ENCODE data around the gene KRTAP4-1. TPM values are rescaled to one million over a fixed set of nuclear protein-coding genes. Genes with fewer than 3 reads are reported as not detected.
"Not testable (repeated sequence)": the region's sequence is repeated elsewhere in the genome, so short reads cannot be mapped to it uniquely, and the experiment has no call there.

Gene KRTAP4-1
- not detected for total RNA-seq

DNA sequence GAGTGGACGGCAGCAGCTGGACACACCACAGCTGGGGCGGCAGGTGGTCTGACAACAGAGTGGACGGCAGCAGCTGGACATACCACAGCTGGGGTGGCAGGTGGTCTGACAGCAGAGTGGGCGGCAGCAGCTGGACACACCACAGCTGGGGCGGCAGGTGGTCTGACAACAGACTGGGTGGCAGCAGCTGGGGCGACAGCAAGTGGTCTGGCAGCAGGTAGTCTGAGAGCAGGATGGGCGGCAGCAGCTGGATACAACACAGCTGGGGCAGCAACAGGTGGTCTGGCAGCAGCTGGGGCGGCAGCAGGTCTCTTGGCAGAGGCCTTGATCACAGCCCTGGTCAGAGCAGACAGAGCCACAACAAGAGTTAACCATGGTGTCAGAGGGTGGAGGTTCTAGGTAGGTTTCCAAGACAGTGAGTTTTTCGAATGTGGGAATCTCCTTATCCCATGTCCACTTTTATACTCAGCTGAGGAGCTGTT lies at the start of gene KRTAP4-1:
KRTAP4-1 (minus strand) TSS at position 432 of the 482 bp plus-strand sequence; CDS start at position 375, 57 bp downstream.
- H3K4me1 Mint-ChIP-seq, result no peaks in the 10 kb centered on the region
- POLR2A ChIA-PET, result no interaction called here
- H3K27me3 Mint-ChIP-seq, result peaks cover 3% of the 10 kb centered on the region

GRCh38 chr17:41232399-41233105 lies 47.8 kb upstream of the KRTAP4-1 start, which contains the start of gene KRTAP9-3:
KRTAP9-3 (plus strand) TSS chr17:41232449; CDS start chr17:41232502, 53 bp downstream.
- peaks cover 12% of the 10 kb centered on the region for H3K27me3 Mint-ChIP-seq
- POLR2A ChIA-PET; H3K36me3 Mint-ChIP-seq; H3K4me1 Mint-ChIP-seq; H3K27ac Mint-ChIP-seq; H3K4me3 Mint-ChIP-seq; H3K9me3 Mint-ChIP-seq; ATAC-seq (ENCODE audit: low read depth); DNase-seq: not testable (repeated sequence)

More for the DNA sequence above, at the start of gene KRTAP4-1:
- no peak for DNase-seq
- Mint-ChIP-seq H3K27ac (no peak within 1 kb of the TSS), H3K9me3 (no peaks in the 10 kb centered on the region), H3K4me3 (no peak within 1 kb of the TSS), H3K36me3 (no peaks in the 10 kb centered on the region)
- no peak for ATAC-seq (ENCODE audit: low read depth)

DNA sequence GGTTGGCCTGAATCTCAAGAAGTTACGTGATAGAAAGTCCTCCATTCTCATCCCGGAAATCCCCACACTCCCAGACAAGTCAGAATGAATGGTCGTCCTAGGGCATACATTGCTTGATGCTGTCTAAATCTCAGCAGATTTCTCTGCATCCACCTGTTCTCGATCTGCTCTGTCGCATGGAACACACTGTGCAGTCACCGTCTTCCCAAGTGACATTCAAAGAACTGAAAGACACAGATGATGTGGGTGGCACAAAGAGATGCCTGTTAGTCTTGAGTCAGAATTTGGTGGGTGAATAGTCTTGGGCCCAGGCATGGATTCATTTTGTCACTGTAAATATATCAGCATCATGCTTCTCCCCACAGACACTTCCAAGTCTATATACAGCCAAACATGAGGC lies 47.0 kb upstream of the KRTAP4-1 start:
- DNase-seq, result no peak
- no peaks in the 10 kb centered on the region for H3K4me1 Mint-ChIP-seq
- no peak overlapping the region for H3K27ac Mint-ChIP-seq
- no peaks in the 10 kb centered on the region for H3K9me3 Mint-ChIP-seq
- no peaks in the 10 kb centered on the region for H3K36me3 Mint-ChIP-seq
- POLR2A ChIA-PET, result no interaction called here
- peaks cover 12% of the 10 kb centered on the region for H3K27me3 Mint-ChIP-seq
- no peak overlapping the region for H3K4me3 Mint-ChIP-seq
- ATAC-seq (ENCODE audit: low read depth), result no peak

DNA sequence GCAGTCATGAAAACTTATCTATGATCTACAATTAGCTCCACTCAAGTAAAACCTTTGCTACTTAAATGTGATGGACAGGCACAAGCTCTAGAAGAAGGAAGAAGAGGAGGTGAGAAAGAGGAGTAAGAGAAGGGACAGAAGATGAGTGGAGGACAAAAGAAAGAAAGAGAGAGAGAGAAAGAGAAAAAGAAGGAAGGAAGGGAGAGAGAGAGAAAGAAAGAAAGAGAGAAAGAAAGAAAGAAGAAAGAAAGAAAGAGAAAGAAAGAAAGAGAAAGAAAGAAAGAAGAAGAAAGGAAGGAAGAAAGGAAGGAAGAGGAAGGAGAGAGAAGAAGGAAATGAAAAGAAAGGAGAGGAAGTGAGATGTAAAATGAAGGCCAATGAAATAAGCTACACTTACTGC lies 45.4 kb upstream of the KRTAP4-1 start:
- H3K9me3 Mint-ChIP-seq, result no peaks in the 10 kb centered on the region
- no peak overlapping the region for H3K4me3 Mint-ChIP-seq
- no peaks in the 10 kb centered on the region for H3K4me1 Mint-ChIP-seq
- H3K36me3 Mint-ChIP-seq, result no peaks in the 10 kb centered on the region
- POLR2A ChIA-PET, result no interaction called here
- ATAC-seq (ENCODE audit: low read depth), result no peak
- DNase-seq, result no peak
- peaks cover 8% of the 10 kb centered on the region for H3K27me3 Mint-ChIP-seq
- no peak overlapping the region for H3K27ac Mint-ChIP-seq

GRCh38 chr17:41226598-41227095 lies 41.9 kb upstream of the KRTAP4-1 start, which contains the start of gene KRTAP9-2:
KRTAP9-2 (plus strand) TSS chr17:41226648; CDS start chr17:41226655, 7 bp downstream.
- POLR2A ChIA-PET, H3K36me3 Mint-ChIP-seq, H3K9me3 Mint-ChIP-seq: not testable (repeated sequence)

GRCh38 chr17:41226051-41226450 lies 41.3 kb upstream of the KRTAP4-1 start:
- Mint-ChIP-seq H3K27ac (no peak overlapping the region), H3K27me3 (peaks cover 5% of the 10 kb centered on the region), H3K36me3 (no peaks in the 10 kb centered on the region), H3K4me1 (no peaks in the 10 kb centered on the region), H3K4me3 (no peak overlapping the region), H3K9me3 (no peaks in the 10 kb centered on the region)
- ATAC-seq (ENCODE audit: low read depth), result no peak
- no peak for DNase-seq
- POLR2A ChIA-PET, result no interaction called here

More at GRCh38 chr17:41226598-41227095, 41.9 kb upstream of the KRTAP4-1 start, which contains the start of gene KRTAP9-2:
- not testable (repeated sequence) for H3K4me1 Mint-ChIP-seq; H3K4me3 Mint-ChIP-seq; ATAC-seq (ENCODE audit: low read depth); DNase-seq; H3K27me3 Mint-ChIP-seq; H3K27ac Mint-ChIP-seq

GRCh38 chr17:41223821-41224220 lies 39.1 kb upstream of the KRTAP4-1 start:
- DNase-seq (no peak), ATAC-seq (ENCODE audit: low read depth) (no peak)
- H3K27me3 Mint-ChIP-seq, result peaks cover 4% of the 10 kb centered on the region
- peaks cover 4% of the 10 kb centered on the region for H3K9me3 Mint-ChIP-seq
- POLR2A ChIA-PET, result no interaction called here
- H3K36me3 Mint-ChIP-seq, result no peaks in the 10 kb centered on the region
- H3K4me1 Mint-ChIP-seq, result no peaks in the 10 kb centered on the region
- no peak overlapping the region for H3K4me3 Mint-ChIP-seq
- H3K27ac Mint-ChIP-seq, result no peak overlapping the region

DNA sequence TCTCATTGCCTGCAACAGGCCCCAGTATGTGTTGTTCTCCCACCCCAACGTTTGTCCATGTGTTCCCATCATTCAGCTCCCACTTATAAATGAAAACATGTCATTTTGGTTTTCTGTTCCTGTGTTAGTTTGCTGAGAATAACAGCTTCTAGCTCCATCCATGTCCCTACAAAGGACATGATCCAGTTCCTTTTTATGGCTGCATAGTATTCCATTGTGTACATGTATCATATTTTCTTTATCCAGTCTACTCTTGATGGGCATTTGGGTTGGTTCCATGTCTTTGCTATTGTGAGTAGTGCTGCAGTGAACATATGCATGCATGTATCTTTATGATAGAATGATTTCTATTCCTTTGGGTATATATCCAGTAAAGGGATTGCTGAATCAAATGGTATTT lies 31.0 kb upstream of the KRTAP4-1 start:
- ATAC-seq (ENCODE audit: low read depth), result no peak
- POLR2A ChIA-PET, result no interaction called here

GRCh38 chr17:41212524-41213169 lies 27.9 kb upstream of the KRTAP4-1 start:
- Mint-ChIP-seq H3K27ac (no peak overlapping the region), H3K27me3 (peaks cover 10% of the 10 kb centered on the region), H3K4me3 (no peak overlapping the region), H3K9me3 (peaks cover 1% of the 10 kb centered on the region), H3K36me3 (no peaks in the 10 kb centered on the region), H3K4me1 (no peaks in the 10 kb centered on the region)
- ATAC-seq (ENCODE audit: low read depth) (no peak), DNase-seq (no peak)
- POLR2A ChIA-PET, result no interaction called here

More for the DNA sequence above, 31.0 kb upstream of the KRTAP4-1 start:
- Mint-ChIP-seq H3K4me1 (no peaks in the 10 kb centered on the region), H3K9me3 (peaks cover 6% of the 10 kb centered on the region), H3K27ac (no peak overlapping the region), H3K27me3 (no peaks in the 10 kb centered on the region), H3K36me3 (no peaks in the 10 kb centered on the region), H3K4me3 (no peak overlapping the region)
- no peak for DNase-seq

- Mint-ChIP-seq H3K27me3 (peaks cover 10% of the 10 kb centered on the region), H3K27ac (no peak overlapping the region), H3K4me1 (no peaks in the 10 kb centered on the region), H3K9me3 (peaks cover 1% of the 10 kb centered on the region), H3K36me3 (no peaks in the 10 kb centered on the region), H3K4me3 (no peak overlapping the region)
- DNase-seq, result no peak
- POLR2A ChIA-PET, result no interaction called here
- ATAC-seq (ENCODE audit: low read depth), result no peak
Measured at GRCh38 chr17:41211845-41212466, 27.2 kb upstream of the KRTAP4-1 start.

GRCh38 chr17:41199421-41200078 lies 14.8 kb upstream of the KRTAP4-1 start:
- H3K9me3 Mint-ChIP-seq, result no peaks in the 10 kb centered on the region
- H3K36me3 Mint-ChIP-seq, result no peaks in the 10 kb centered on the region
- no peaks in the 10 kb centered on the region for H3K4me1 Mint-ChIP-seq
- DNase-seq (no peak), ATAC-seq (ENCODE audit: low read depth) (no peak)
- no peak overlapping the region for H3K27ac Mint-ChIP-seq
- POLR2A ChIA-PET, result no interaction called here
- H3K27me3 Mint-ChIP-seq, result no peaks in the 10 kb centered on the region
- no peak overlapping the region for H3K4me3 Mint-ChIP-seq

- no peak overlapping the region for H3K27ac Mint-ChIP-seq
- POLR2A ChIA-PET, result no interaction called here
Measured at GRCh38 chr17:41196068-41196467, 11.4 kb upstream of the KRTAP4-1 start.

DNA sequence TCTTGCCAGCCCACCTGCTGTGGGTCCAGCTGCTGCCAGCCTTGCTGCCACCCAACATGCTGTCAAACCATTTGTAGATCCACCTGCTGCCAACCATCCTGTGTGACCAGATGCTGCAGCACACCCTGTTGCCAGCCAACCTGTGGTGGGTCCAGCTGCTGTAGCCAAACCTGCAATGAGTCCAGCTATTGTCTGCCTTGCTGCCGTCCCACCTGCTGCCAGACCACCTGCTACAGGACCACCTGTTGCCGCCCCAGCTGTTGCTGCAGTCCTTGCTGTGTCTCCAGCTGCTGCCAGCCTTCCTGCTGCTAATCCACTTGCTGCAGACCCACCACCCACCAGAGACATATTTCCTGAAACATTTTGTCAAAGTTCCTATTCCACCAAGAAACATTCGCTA lies 5.6 kb upstream of the KRTAP4-1 start:
- H3K36me3 Mint-ChIP-seq, result no peaks in the 10 kb centered on the region
- POLR2A ChIA-PET, result no interaction called here
- H3K27ac Mint-ChIP-seq, result no peak overlapping the region

More at GRCh38 chr17:41196068-41196467, 11.4 kb upstream of the KRTAP4-1 start:
- no peaks in the 10 kb centered on the region for H3K4me1 Mint-ChIP-seq
- no peak overlapping the region for H3K4me3 Mint-ChIP-seq
- H3K9me3 Mint-ChIP-seq, result peaks cover 1% of the 10 kb centered on the region
- DNase-seq, result no peak
- no peak for ATAC-seq (ENCODE audit: low read depth)
- H3K36me3 Mint-ChIP-seq, result no peaks in the 10 kb centered on the region
- no peaks in the 10 kb centered on the region for H3K27me3 Mint-ChIP-seq

More for the DNA sequence above, 5.6 kb upstream of the KRTAP4-1 start:
- Mint-ChIP-seq H3K9me3 (peaks cover 1% of the 10 kb centered on the region), H3K4me3 (no peak overlapping the region), H3K4me1 (no peaks in the 10 kb centered on the region), H3K27me3 (peaks cover 3% of the 10 kb centered on the region)
- DNase-seq (no peak), ATAC-seq (ENCODE audit: low read depth) (no peak)
